Activated CD4-positive, alpha-beta T cell treated with anti-CD3 and anti-CD28 coated beads for 36 hours (primary cell): Measurements from ENCODE around the gene SH2D3A. TPM values are rescaled to one million over a fixed set of nuclear protein-coding genes. Genes with fewer than 3 reads are reported as not detected.
A peak's percentile ranks its signal among the peaks of the same experiment; 100 is the strongest.

ENCODE experiments used
- ATAC-seq: fragments of 200-7000 bp; cut with Tn5 transposase; one replicate; pipeline ENCODE4 v1.10.0; 2021; ENCODE audit warnings: mild to moderate bottlenecking, moderate library complexity
- CTCF ChIA-PET: fragments of 350-600 bp; sonication (Branson Sonifier 250); formaldehyde crosslinking; loops from one replicate; lab custom pipeline; 2021; ENCODE audit warnings: antibody characterized with exemption; lab: Charles Lee
- POLR2A ChIA-PET: fragments of 350-600 bp; sonication (Branson Sonifier 250); formaldehyde crosslinking; loops from one replicate; lab custom pipeline; 2021; ENCODE audit warnings: antibody characterized with exemption, inconsistent platforms; lab: Charles Lee
- DNase-seq: peaks from one replicate; pipeline ENCODE4 v3.0.0-alpha.2; 2020
- H3K27ac Mint-ChIP-seq: one replicate; pipeline ENCODE4 v1.8.0; 2021; ENCODE audit warnings: mixed read lengths
- H3K27me3 Mint-ChIP-seq: one replicate; pipeline ENCODE4 v1.8.0; 2021; ENCODE audit warnings: mixed read lengths
- H3K36me3 Mint-ChIP-seq: one replicate; pipeline ENCODE4 v1.8.0; 2021; ENCODE audit warnings: low read depth, mixed read lengths
- H3K4me1 Mint-ChIP-seq: one replicate; pipeline ENCODE4 v1.8.0; 2021; ENCODE audit warnings: mixed read lengths
- H3K4me3 Mint-ChIP-seq: one replicate; pipeline ENCODE4 v1.8.0; 2021; ENCODE audit warnings: mild to moderate bottlenecking, moderate library complexity, mixed read lengths
- H3K9me3 Mint-ChIP-seq: one replicate; pipeline ENCODE4 v1.8.0; 2021; ENCODE audit warnings: low read depth, mixed read lengths
- intact Hi-C, 2 experiments: fragments of 100-400 bp; cut with DNase I in 1 of 2; cut with micrococcal nuclease in 1 of 2; formaldehyde crosslinking; loops; one replicate each; pipeline versions ENCODE4 v1.14.2 to v1.15.1; 2022 to 2024; cut with DNase I, micrococcal nuclease
- total RNA-seq, 2 experiments: library from RNA; stranded (reverse); gene quantifications; one replicate each; pipeline ENCODE4 v1.2.3, GENCODE V29; 2021

The SH2D3A gene
- total RNA-seq, 2 experiments from 2014 or later = 20.7 to 23.2 TPM

- Mint-ChIP-seq H3K4me1 (peaks cover 39% of the 10 kb centered on the region), H3K4me3 (peak overlapping the region; percentile 89), H3K27ac (peak overlapping the region; percentile 98), H3K9me3 (no peaks in the 10 kb centered on the region), H3K27me3 (no peaks in the 10 kb centered on the region), H3K36me3 (peaks cover 19% of the 10 kb centered on the region)
- POLR2A ChIA-PET = interaction anchor here (0.6 to 1.8 kb wide), 10 partner anchors 17 to 1034 kb away, joined by 3 to 7 read pairs (median 4); partner anchors contain the start of gene VAV1
- DNase-seq = peak; percentile 91
- peak; percentile 31 for ATAC-seq
- CTCF ChIA-PET = interaction anchor here (0.6 to 4.4 kb wide), 21 partner anchors 12 to 1263 kb away, joined by 3 to 38 read pairs (median 4); partner anchors contain the start of genes SH2D3A, TNFSF14 and VAV1
- intact Hi-C loops = loop anchor here (1.0 to 5.0 kb wide), 24 partner anchors 15 to 1134 kb away; partner anchors contain the start of genes GTF2F1 (in 1 of the 2), PRR36 (in 1 of the 2), RFX2 (in 1 of the 2) and SH2D3A (in 1 of the 2)
These were observed 29.1 kb downstream of the SH2D3A start for GRCh38 chr19:6737873-6738786.

GRCh38 chr19:6737284-6737872 is 29.9 kb downstream of the SH2D3A start, which contains the start of gene GPR108:
Gene GPR108, minus strand, starts transcription at chr19:6737580. Its CDS starts 4 bp downstream, at chr19:6737576.
- peak within 1 kb of the TSS; percentile 89 for H3K4me3 Mint-ChIP-seq
- peak within 1 kb of the TSS; percentile 98 for H3K27ac Mint-ChIP-seq
- no peaks in the 10 kb centered on the region for H3K27me3 Mint-ChIP-seq
- DNase-seq (peak; percentile 100), ATAC-seq (peak; percentile 81)
- ChIA-PET POLR2A (interaction anchor here (0.6 to 1.8 kb wide), 8 partner anchors 18 to 1033 kb away, joined by 3 to 7 read pairs (median 4); no protein-coding TSS in a partner anchor), CTCF (interaction anchor here (0.6 to 4.4 kb wide), 16 partner anchors 13 to 753 kb away, joined by 3 to 38 read pairs (median 4); partner anchors contain the start of genes SH2D3A, TNFSF14 and VAV1)
- peaks cover 39% of the 10 kb centered on the region for H3K4me1 Mint-ChIP-seq
- intact Hi-C loops = loop anchor here (1.0 to 5.0 kb wide), 22 partner anchors 19 to 1135 kb away; partner anchors contain the start of genes GTF2F1 (in 1 of the 2), PRR36 (in 1 of the 2), RFX2 (in 1 of the 2) and SH2D3A (in 1 of the 2)
- H3K36me3 Mint-ChIP-seq = peaks cover 17% of the 10 kb centered on the region
- H3K9me3 Mint-ChIP-seq = no peaks in the 10 kb centered on the region

- peak overlapping the region; percentile 98 for H3K27ac Mint-ChIP-seq
- peaks cover 39% of the 10 kb centered on the region for H3K4me1 Mint-ChIP-seq
- intact Hi-C loops = loop anchor here (1.0 to 5.0 kb wide), 25 partner anchors 18 to 1135 kb away; partner anchors contain the start of genes GTF2F1 (in 1 of the 2), PRR36 (in 1 of the 2), RFX2 (in 1 of the 2) and SH2D3A (in 1 of the 2)
- no peak for DNase-seq
- POLR2A ChIA-PET = interaction anchor here (0.6 to 1.8 kb wide), 9 partner anchors 52 to 362 kb away, joined by 3 to 7 read pairs (median 3); no protein-coding TSS in a partner anchor
- no peak for ATAC-seq
- no peaks in the 10 kb centered on the region for H3K9me3 Mint-ChIP-seq
- CTCF ChIA-PET = interaction anchor here (0.6 to 4.4 kb wide), 13 partner anchors 35 to 753 kb away, joined by 3 to 38 read pairs (median 4); partner anchors contain the start of genes TNFSF14 and VAV1
- H3K4me3 Mint-ChIP-seq = peak overlapping the region; percentile 89
- no peaks in the 10 kb centered on the region for H3K27me3 Mint-ChIP-seq
- peaks cover 19% of the 10 kb centered on the region for H3K36me3 Mint-ChIP-seq
These were observed 30.3 kb downstream of the SH2D3A start for GRCh38 chr19:6736917-6737283.

- Mint-ChIP-seq H3K36me3 (peaks cover 19% of the 10 kb centered on the region), H3K4me3 (peak overlapping the region; percentile 89), H3K27me3 (no peaks in the 10 kb centered on the region), H3K4me1 (peaks cover 35% of the 10 kb centered on the region), H3K27ac (peak overlapping the region; percentile 98), H3K9me3 (no peaks in the 10 kb centered on the region)
- intact Hi-C loops = loop anchor here (1.0 to 5.0 kb wide), 9 partner anchors 18 to 1136 kb away; partner anchors contain the start of genes PRR36 (in 1 of the 2) and TNFSF14 (in 1 of the 2)
- POLR2A ChIA-PET = interaction anchor here (0.6 to 1.0 kb wide), 6 partner anchors 31 to 363 kb away, joined by 3 to 4 read pairs (median 4); no protein-coding TSS in a partner anchor
- ATAC-seq = peak; percentile 26
- DNase-seq = peak; percentile 83
- CTCF ChIA-PET = interaction anchor here (0.6 to 4.4 kb wide), 11 partner anchors 9 to 220 kb away, joined by 3 to 38 read pairs (median 4); no protein-coding TSS in a partner anchor
These were observed 30.9 kb downstream of the SH2D3A start for GRCh38 chr19:6736169-6736916.

- intact Hi-C loops = loop anchor here in 1 of 2 experiments (5.0 kb wide), 1 partner anchor 1137 kb away; the partner anchor contains the start of gene PRR36
- peak overlapping the region; percentile 98 for H3K27ac Mint-ChIP-seq
- no peaks in the 10 kb centered on the region for H3K9me3 Mint-ChIP-seq
- no peaks in the 10 kb centered on the region for H3K27me3 Mint-ChIP-seq
- peak overlapping the region; percentile 89 for H3K4me3 Mint-ChIP-seq
- CTCF ChIA-PET = interaction anchor here (0.6 to 1.7 kb wide), 4 partner anchors 87 to 219 kb away, joined by 3 to 8 read pairs (median 3); no protein-coding TSS in a partner anchor
- H3K4me1 Mint-ChIP-seq = peaks cover 29% of the 10 kb centered on the region
- POLR2A ChIA-PET = no interaction called here
- peaks cover 19% of the 10 kb centered on the region for H3K36me3 Mint-ChIP-seq
- DNase-seq (no peak), ATAC-seq (no peak)
These were observed 31.9 kb downstream of the SH2D3A start for GRCh38 chr19:6735181-6735911.

- no peak for ATAC-seq
- no peak for DNase-seq
- intact Hi-C loops = no loop called here
- Mint-ChIP-seq H3K4me1 (peaks cover 27% of the 10 kb centered on the region), H3K27me3 (no peaks in the 10 kb centered on the region), H3K4me3 (no peak overlapping the region), H3K36me3 (peaks cover 19% of the 10 kb centered on the region), H3K9me3 (no peaks in the 10 kb centered on the region), H3K27ac (no peak overlapping the region)
- POLR2A ChIA-PET = no interaction called here
- CTCF ChIA-PET = no interaction called here
These were observed 33.0 kb downstream of the SH2D3A start for GRCh38 chr19:6734096-6734696.

GRCh38 chr19:6733338-6734095 is 33.7 kb downstream of the SH2D3A start:
- Mint-ChIP-seq H3K27me3 (no peaks in the 10 kb centered on the region), H3K4me1 (peaks cover 20% of the 10 kb centered on the region), H3K27ac (no peak overlapping the region), H3K9me3 (no peaks in the 10 kb centered on the region), H3K36me3 (peaks cover 19% of the 10 kb centered on the region), H3K4me3 (no peak overlapping the region)
- ChIA-PET POLR2A (interaction anchor here (0.6 kb wide), 1 partner anchor 66 kb away, joined by 3 read pairs; no protein-coding TSS in a partner anchor), CTCF (interaction anchor here (0.9 to 1.2 kb wide), 3 partner anchors 10 to 130 kb away, joined by 3 to 4 read pairs (median 3); no protein-coding TSS in a partner anchor)
- peak; percentile 55 for DNase-seq
- no peak for ATAC-seq
- intact Hi-C loops = no loop called here

GRCh38 chr19:6732803-6733337 is 34.4 kb downstream of the SH2D3A start:
- no peaks in the 10 kb centered on the region for H3K9me3 Mint-ChIP-seq
- intact Hi-C loops = no loop called here
- ChIA-PET POLR2A (no interaction called here), CTCF (interaction anchor here (0.9 to 1.2 kb wide), 3 partner anchors 11 to 131 kb away, joined by 3 to 4 read pairs (median 3); no protein-coding TSS in a partner anchor)
- ATAC-seq (no peak), DNase-seq (no peak)
- H3K27ac Mint-ChIP-seq = no peak overlapping the region
- no peaks in the 10 kb centered on the region for H3K27me3 Mint-ChIP-seq
- peaks cover 19% of the 10 kb centered on the region for H3K36me3 Mint-ChIP-seq
- no peak overlapping the region for H3K4me3 Mint-ChIP-seq
- H3K4me1 Mint-ChIP-seq = peaks cover 14% of the 10 kb centered on the region
